Measurements from ENCODE around the gene ARRDC4. TPM values are rescaled to one million over a fixed set of nuclear protein-coding genes. Genes with fewer than 3 reads are reported as not detected.

The ARRDC4 gene
- total and polyA plus RNA-seq, 2 of the 8 experiments (the other 6 are each of a cell fraction or from before 2014, with no cell fraction given) = 3.5 to 3.8 TPM

DNA sequence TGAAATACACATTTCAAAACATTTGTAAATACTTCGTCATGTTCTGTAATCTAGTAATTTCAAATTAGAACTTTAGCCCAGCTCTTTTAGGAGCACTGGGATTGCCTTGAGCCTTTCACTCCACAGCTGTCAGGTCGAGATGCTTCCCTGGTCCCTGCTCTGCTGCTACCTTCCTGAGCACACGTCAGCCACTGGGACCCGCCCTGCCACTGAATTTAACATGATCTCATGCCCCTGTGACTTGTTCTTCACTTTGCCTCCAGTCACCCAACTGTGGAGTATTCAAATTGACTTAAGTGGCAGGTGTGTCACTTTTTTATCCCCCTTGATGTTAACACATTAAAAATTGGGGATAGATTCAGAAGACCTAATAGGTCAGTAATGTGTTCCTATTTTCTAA, 3.3 kb downstream of the ARRDC4 start:
- no peak overlapping the region for H2BK12ac ChIP-seq (ENCODE audit: low read depth, low read length)
- no peak overlapping the region for H3K23ac ChIP-seq (ENCODE audit: insufficient read length)
- no peak overlapping the region for H3K4me3 ChIP-seq (ENCODE audit: extremely low read depth in 1 of 4, insufficient read depth in 2 of 4, low read depth in 3 of 4, low read length in 4 of 4)
- H2BK5ac ChIP-seq (ENCODE audit: low read depth, low read length) = no peak overlapping the region
- no peak overlapping the region for H3K56ac ChIP-seq (replicated peaks; ENCODE audit: insufficient read length, low read depth, low read length)
- no peaks in the 10 kb centered on the region for H3K9me3 ChIP-seq (ENCODE audit: insufficient read depth in 2 of 2, low read depth in 1 of 2, low read length in 1 of 2)
- ChIA-PET POLR2A (ENCODE audit: partially characterized antibody) (no interaction called here), CTCF (ENCODE audit: partially characterized antibody) (interaction anchor here (1.5 kb wide), 1 partner anchor 348 kb away, joined by 3 read pairs; no protein-coding TSS in a partner anchor)
- H2BK120ac ChIP-seq (replicated peaks; ENCODE audit: low read depth, low read length) = no peak overlapping the region
- H2AK5ac ChIP-seq (ENCODE audit: low read depth, low read length) = no peak overlapping the region
- H3K4me1 ChIP-seq (replicated peaks in 1 of 4; ENCODE audit: control insufficient read depth in 3 of 4, insufficient read depth in 4 of 4, low read length in 3 of 4) = no peaks in the 10 kb centered on the region; a peak in 1 of 7 replicates
- H3K18ac ChIP-seq (ENCODE audit: extremely low read depth, low read length) = no peak overlapping the region
- no peak overlapping the region for H3K14ac ChIP-seq (ENCODE audit: insufficient read length)
- H3K27ac ChIP-seq (ENCODE audit: low read depth, low read length) = no peak overlapping the region
- H4K5ac ChIP-seq (ENCODE audit: insufficient read length, low read depth, low read length) = no peak overlapping the region
- H3K79me2 ChIP-seq (ENCODE audit: control insufficient read depth in 1 of 2, insufficient read depth in 2 of 2, low read length in 2 of 2) = no peaks in the 10 kb centered on the region; a peak in 1 of 4 replicates
- H4K91ac ChIP-seq (replicated peaks; ENCODE audit: insufficient read length, low read length) = no peak overlapping the region
- FAIRE-seq = no peak
- WGBS, 2 experiments (ENCODE audit: extremely low coverage in 1 of 2, insufficient coverage in 1 of 2, insufficient read length in 1 of 2, insufficient replicate concordance in 2 of 2, low coverage in 1 of 2, low lambda C conversion rate in 2 of 2, missing lambda C conversion rate in 1 of 2) = 56% methylated on average over 4 of the region's 4 CpGs; no CpG with 5 or more reads in 1 of the 2 experiments
- no peak overlapping the region for H3K9ac ChIP-seq (replicated peaks in 1 of 4; ENCODE audit: extremely low read depth in 1 of 4, low read depth in 3 of 4, low read length in 3 of 4)
- no peak overlapping the region for H2BK20ac ChIP-seq (ENCODE audit: low read length)
- H3K36me3 ChIP-seq (ENCODE audit: control insufficient read depth in 2 of 4, insufficient read depth in 4 of 4, low read length in 3 of 4) = peaks cover 0 to 9% (median 0%) of the 10 kb centered on the region in 4 experiments; a peak in 3 of 8 replicates
- H3K4me2 ChIP-seq (ENCODE audit: insufficient read depth in 1 of 2, low read depth in 2 of 2, low read length in 2 of 2) = no peak overlapping the region
- no peak overlapping the region for H4K8ac ChIP-seq (ENCODE audit: extremely low read depth, insufficient read depth, low read length)
- H3K4ac ChIP-seq (replicated peaks; ENCODE audit: insufficient read length, low read depth, low read length) = no peak overlapping the region
- H3K27me3 ChIP-seq (replicated peaks in 1 of 4; ENCODE audit: control insufficient read depth in 3 of 4, extremely low read depth in 1 of 4, insufficient read depth in 3 of 4, low read length in 3 of 4) = peaks cover 0 to 3% (median 1%) of the 10 kb centered on the region in 4 experiments; a peak in 4 of 7 replicates
- peaks cover 9% of the 10 kb centered on the region; the same call in 1 of the 2 replicates for H3K23me2 ChIP-seq (ENCODE audit: low read depth, low read length)
- H2BK15ac ChIP-seq (ENCODE audit: low read length) = no peak overlapping the region
- no peaks in the 10 kb centered on the region for H3K79me1 ChIP-seq (ENCODE audit: low read depth, low read length)
- no peak for DNase-seq (ENCODE audit: low read depth in 1 of 2, low spot score in 2 of 2)
- no peaks in the 10 kb centered on the region for H4K20me1 ChIP-seq (replicated peaks in 1 of 2; ENCODE audit: control insufficient read depth in 1 of 2, insufficient read depth in 2 of 2, low read length in 2 of 2)
- H2AFZ ChIP-seq (ENCODE audit: low read length) = no peak overlapping the region
- no peak for TF ChIP-seq POLR2AphosphoS5 (IDR thresholded peaks at IDR 0.05; ENCODE audit: low read depth, low read length)
- no peak for TF ChIP-seq SIRT6 (IDR thresholded peaks at IDR 0.05; ENCODE audit: low read length)
- no peak for TF ChIP-seq JUND (IDR thresholded peaks at IDR 0.05; ENCODE audit: low read length)
- no peak for TF ChIP-seq FOSL1 (IDR thresholded peaks at IDR 0.05; ENCODE audit: insufficient read depth, low read depth, low read length)
- no peak for TF ChIP-seq EP300 (IDR thresholded peaks at IDR 0.05; ENCODE audit: borderline replicate concordance in 1 of 2, low read depth in 2 of 2, low read length in 2 of 2)
- TF ChIP-seq SIN3A (conservative IDR thresholded peaks at IDR 0.05 in 1 of 2, IDR thresholded peaks at IDR 0.05 in 1 of 2; ENCODE audit: low read depth in 1 of 2, low read length in 2 of 2) = no peak
- no peak for TF ChIP-seq EZH2 (IDR thresholded peaks at IDR 0.05; ENCODE audit: low read depth, low read length, severe bottlenecking)
- TF ChIP-seq POU5F1 (IDR thresholded peaks at IDR 0.05; ENCODE audit: low read depth, low read length) = no peak
- TF ChIP-seq RNF2 (IDR thresholded peaks at IDR 0.05; ENCODE audit: borderline replicate concordance, low read depth, low read length, missing control alignments, poor library complexity, severe bottlenecking) = no peak
- TF ChIP-seq POLR2A (IDR thresholded peaks at IDR 0.05; ENCODE audit: control extremely low read depth in 1 of 2, low read depth in 2 of 2, low read length in 2 of 2) = no peak
- TF ChIP-seq ATF2 (IDR thresholded peaks at IDR 0.05; ENCODE audit: low read length) = no peak
- no peak for TF ChIP-seq CEBPB (IDR thresholded peaks at IDR 0.05; ENCODE audit: low read depth, low read length)

All from H1 (cell line).